Glutamatergic neuron (in vitro differentiated cells): ENCODE results near the gene MINDY4. TPM values are rescaled to one million over a fixed set of nuclear protein-coding genes. Genes with fewer than 3 reads are reported as not detected.

Source experiments
- DNase-seq: peaks from one replicate; pipeline ENCODE4 v3.0.0; 2022
- H3K27ac Mint-ChIP-seq: one replicate; pipeline ENCODE4 v1.8.0; 2020; ENCODE audit warnings: mild to moderate bottlenecking, mixed read lengths, inconsistent platforms; ENCODE audit not compliant: unreplicated experiment
- H3K27me3 Mint-ChIP-seq: one replicate; pipeline ENCODE4 v1.8.0; 2020; ENCODE audit warnings: mild to moderate bottlenecking, moderate library complexity, mixed read lengths, inconsistent platforms; ENCODE audit not compliant: unreplicated experiment
- H3K36me3 Mint-ChIP-seq: one replicate; pipeline ENCODE4 v1.8.0; 2020; ENCODE audit warnings: mild to moderate bottlenecking, mixed read lengths, inconsistent platforms; ENCODE audit not compliant: unreplicated experiment
- H3K4me1 Mint-ChIP-seq: one replicate; pipeline ENCODE4 v1.8.0; 2020; ENCODE audit warnings: mild to moderate bottlenecking, low read depth, mixed read lengths, inconsistent platforms; ENCODE audit not compliant: unreplicated experiment
- H3K4me3 Mint-ChIP-seq: one replicate; pipeline ENCODE4 v1.8.0; 2020; ENCODE audit warnings: mild to moderate bottlenecking, mixed read lengths, inconsistent platforms; ENCODE audit not compliant: unreplicated experiment
- H3K9me3 Mint-ChIP-seq: one replicate; pipeline ENCODE4 v1.8.0; 2020; ENCODE audit warnings: mild to moderate bottlenecking, moderate library complexity, mixed read lengths, inconsistent platforms; ENCODE audit not compliant: unreplicated experiment
- total RNA-seq: library from RNA; stranded (reverse); fragmentation: NEBNext Ultra II Directional; extraction: Animal tissue kit (Norgen Biotek cat#: 25700); gene quantifications from one replicate; pipeline ENCODE4 v1.2.1, GENCODE V29; 2021; ENCODE audit not compliant: unreplicated experiment
- TF ChIP-seq, protein P1 (sequence below): fragments of 200-600 bp; sonication (generic); IDR thresholded peaks from one replicate; pipeline ENCODE4 v1.5.0; 2021; ENCODE audit not compliant: partially characterized antibody, unreplicated experiment

MINDY4 gene
- total RNA-seq, 1 donor from 2014 or later: 2.3 TPM

DNA sequence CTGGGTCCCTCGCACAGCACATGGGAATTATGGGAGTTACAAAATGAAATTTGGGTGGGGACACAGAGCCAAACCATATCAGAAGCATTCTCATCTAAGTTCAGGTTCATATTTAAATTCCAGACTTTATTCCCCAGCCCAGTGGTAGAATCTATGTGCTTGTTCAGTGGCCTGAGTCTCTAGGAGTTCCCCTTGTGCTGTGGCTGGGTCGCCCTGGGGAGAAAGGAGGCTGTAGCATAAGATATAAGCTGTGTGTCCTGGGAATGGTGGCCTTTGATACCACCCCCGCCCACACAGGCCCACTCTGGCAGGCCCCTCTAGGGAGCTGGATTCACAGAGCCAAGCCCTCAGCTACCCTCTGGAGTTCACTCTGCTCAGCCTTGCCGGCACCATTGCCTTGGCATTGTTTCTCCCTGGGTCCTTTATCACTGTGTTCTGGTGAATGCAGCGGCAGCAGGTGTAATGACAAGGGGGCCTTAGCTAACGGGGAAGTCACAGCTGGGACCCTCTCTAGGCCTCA, 64.2 kb downstream of the MINDY4 start:
- Mint-ChIP-seq H3K27ac (no peak overlapping the region), H3K27me3 (peaks cover 2% of the 10 kb centered on the region), H3K4me3 (no peak overlapping the region), H3K9me3 (peaks cover 5% of the 10 kb centered on the region), H3K36me3 (peaks cover 20% of the 10 kb centered on the region), H3K4me1 (no peaks in the 10 kb centered on the region)
- TF ChIP-seq, protein P1, sequence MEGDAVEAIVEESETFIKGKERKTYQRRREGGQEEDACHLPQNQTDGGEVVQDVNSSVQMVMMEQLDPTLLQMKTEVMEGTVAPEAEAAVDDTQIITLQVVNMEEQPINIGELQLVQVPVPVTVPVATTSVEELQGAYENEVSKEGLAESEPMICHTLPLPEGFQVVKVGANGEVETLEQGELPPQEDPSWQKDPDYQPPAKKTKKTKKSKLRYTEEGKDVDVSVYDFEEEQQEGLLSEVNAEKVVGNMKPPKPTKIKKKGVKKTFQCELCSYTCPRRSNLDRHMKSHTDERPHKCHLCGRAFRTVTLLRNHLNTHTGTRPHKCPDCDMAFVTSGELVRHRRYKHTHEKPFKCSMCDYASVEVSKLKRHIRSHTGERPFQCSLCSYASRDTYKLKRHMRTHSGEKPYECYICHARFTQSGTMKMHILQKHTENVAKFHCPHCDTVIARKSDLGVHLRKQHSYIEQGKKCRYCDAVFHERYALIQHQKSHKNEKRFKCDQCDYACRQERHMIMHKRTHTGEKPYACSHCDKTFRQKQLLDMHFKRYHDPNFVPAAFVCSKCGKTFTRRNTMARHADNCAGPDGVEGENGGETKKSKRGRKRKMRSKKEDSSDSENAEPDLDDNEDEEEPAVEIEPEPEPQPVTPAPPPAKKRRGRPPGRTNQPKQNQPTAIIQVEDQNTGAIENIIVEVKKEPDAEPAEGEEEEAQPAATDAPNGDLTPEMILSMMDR: no peak
- DNase-seq: no peak

DNA sequence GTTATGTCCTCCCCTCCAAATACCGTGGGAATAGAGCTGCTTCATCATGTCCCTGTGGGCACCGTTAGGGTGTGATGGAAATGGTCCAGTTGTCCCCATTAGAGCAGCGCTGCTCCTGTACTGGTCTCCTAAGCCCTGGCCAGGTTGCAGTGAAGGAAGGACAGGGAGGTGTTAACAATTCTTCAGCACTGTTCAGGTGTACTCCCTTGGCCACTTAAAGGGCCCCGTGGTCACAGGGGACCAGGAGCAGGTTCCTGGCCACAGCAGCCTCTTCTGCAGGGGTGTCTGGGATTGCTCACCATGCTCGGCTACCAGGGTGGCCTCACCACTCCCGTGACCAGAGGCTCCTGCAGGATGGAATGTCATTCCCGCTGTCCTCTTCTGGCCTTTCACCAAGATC, 65.8 kb downstream of the MINDY4 start:
- H3K9me3 Mint-ChIP-seq: peaks cover 4% of the 10 kb centered on the region
- TF ChIP-seq, protein P1: no peak
- H3K36me3 Mint-ChIP-seq: peaks cover 20% of the 10 kb centered on the region
- peaks cover 3% of the 10 kb centered on the region for H3K4me1 Mint-ChIP-seq
- no peak overlapping the region for H3K27ac Mint-ChIP-seq
- H3K27me3 Mint-ChIP-seq: peaks cover 4% of the 10 kb centered on the region
- H3K4me3 Mint-ChIP-seq: no peak overlapping the region
- DNase-seq: no peak

DNA sequence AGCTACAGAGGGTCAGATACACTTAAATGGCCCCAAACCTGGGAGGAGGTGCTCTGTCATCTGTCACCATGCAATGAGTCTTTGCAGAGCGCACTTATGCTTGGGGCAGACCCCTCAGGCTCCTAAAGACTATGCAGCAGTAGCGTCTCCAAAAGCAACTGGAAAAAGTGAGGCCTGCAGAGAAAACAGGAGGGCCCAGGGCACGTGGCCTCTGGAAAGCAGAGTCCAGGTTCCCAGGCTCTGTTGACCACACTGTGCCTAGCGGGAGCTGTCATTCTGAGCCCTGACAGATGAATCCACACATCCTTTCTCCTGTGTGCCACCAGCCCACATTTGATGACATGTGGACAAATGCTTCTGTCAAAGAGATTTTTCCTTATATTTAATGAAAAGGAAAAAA, 66.4 kb downstream of the MINDY4 start:
- no peak overlapping the region for H3K4me3 Mint-ChIP-seq
- TF ChIP-seq, protein P1: no peak
- peaks cover 4% of the 10 kb centered on the region for H3K27me3 Mint-ChIP-seq
- H3K36me3 Mint-ChIP-seq: peaks cover 19% of the 10 kb centered on the region
- peaks cover 4% of the 10 kb centered on the region for H3K9me3 Mint-ChIP-seq
- no peak overlapping the region for H3K27ac Mint-ChIP-seq
- DNase-seq: no peak
- peaks cover 8% of the 10 kb centered on the region for H3K4me1 Mint-ChIP-seq

DNA sequence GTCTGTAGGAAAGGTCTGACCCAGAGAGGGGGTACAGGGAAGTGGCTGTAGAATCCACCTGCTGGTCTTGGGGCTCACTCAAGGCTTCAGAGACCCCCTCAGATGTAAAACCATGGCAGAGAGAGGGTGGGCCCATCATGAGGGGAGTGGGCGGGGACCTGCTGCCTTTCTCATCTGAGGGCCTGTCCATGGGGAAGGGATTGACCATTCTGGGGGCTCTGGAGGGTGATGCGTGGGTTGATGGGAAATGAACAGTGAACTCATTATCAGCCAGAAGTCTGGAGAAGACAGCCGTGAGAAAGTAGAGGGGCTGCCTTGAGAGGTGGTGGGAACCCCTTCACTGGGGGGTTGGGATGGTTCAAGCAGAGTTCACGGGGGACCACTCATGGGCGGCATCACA, 66.8 kb downstream of the MINDY4 start:
- peaks cover 7% of the 10 kb centered on the region for H3K9me3 Mint-ChIP-seq
- no peak overlapping the region for H3K4me3 Mint-ChIP-seq
- H3K4me1 Mint-ChIP-seq: peaks cover 12% of the 10 kb centered on the region
- TF ChIP-seq, protein P1: no peak
- H3K27me3 Mint-ChIP-seq: peaks cover 8% of the 10 kb centered on the region
- H3K27ac Mint-ChIP-seq: no peak overlapping the region
- peaks cover 15% of the 10 kb centered on the region for H3K36me3 Mint-ChIP-seq
- no peak for DNase-seq

DNA sequence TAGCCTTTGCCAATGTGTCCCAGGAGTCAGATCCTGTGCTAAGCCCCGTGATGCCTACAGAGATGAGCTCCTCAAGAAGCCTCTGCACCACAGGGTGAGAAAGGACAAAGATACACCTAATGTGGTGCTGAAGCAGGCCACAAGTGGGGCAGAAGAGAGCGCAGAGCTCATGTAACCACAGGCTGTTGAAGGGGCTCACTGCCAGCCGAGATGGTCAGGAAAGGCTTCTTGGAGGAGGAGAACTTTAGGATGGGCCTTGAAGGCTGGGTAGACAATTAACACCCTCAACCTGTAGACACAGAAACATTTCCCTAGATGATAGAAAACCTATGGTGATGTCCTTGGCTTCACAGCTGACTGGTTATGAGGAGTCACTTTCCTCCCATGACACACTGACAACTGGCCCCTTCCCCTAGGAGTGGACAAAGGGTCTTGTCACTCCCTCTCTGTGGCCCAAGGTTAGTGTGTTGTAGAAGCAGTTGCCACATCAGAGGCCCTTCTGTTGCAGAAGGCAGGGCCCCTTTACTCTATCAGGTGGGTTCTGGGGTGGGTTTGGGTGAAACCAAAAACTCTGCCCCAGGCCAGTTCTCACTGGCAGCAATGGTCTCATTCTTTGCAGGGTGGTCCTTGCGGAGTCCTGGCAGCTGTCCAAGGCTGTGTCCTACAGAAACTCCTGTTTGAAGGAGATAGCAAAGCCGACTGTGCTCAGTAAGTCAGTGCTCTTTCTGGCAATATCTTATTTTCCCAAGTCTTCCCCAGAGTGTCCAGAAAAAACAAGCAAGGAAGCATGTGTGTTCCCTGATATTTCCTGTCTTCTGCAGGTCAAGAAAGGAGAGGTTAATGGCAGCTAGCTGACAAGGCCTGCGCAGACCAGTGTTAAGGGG, 69.2 kb downstream of the MINDY4 start:
- Mint-ChIP-seq H3K9me3 (peaks cover 10% of the 10 kb centered on the region), H3K27ac (no peak overlapping the region), H3K4me3 (no peak overlapping the region), H3K36me3 (no peaks in the 10 kb centered on the region), H3K4me1 (peaks cover 27% of the 10 kb centered on the region), H3K27me3 (peaks cover 11% of the 10 kb centered on the region)
- TF ChIP-seq, protein P1: no peak
- DNase-seq: no peak
